NCI-H1930 (cell line): Measurements from ENCODE around the gene NMNAT2.
"Not testable (repeated sequence)": the region's sequence is repeated elsewhere in the genome, so short reads cannot be mapped to it uniquely, and the experiment has no call there.

Experiments used
- DNase-seq, 2 experiments: peaks; one replicate each; lab custom pipeline; 2025; lab: John Stamatoyannopoulos, UW

Gene NMNAT2

GRCh38 chr1:183417772-183418491, at the start of gene NMNAT2:
NMNAT2 (minus strand) TSS chr1:183418380; CDS start chr1:183418267, 113 bp downstream.
- peak; percentile 31 to 32 for DNase-seq

- no peak for DNase-seq
These were observed 49.5 kb upstream of the NMNAT2 start for GRCh38 chr1:183467687-183468086.

GRCh38 chr1:183466781-183467180, 48.6 kb upstream of the NMNAT2 start:
- no peak for DNase-seq

GRCh38 chr1:183463566-183463965, 45.4 kb upstream of the NMNAT2 start:
- no peak for DNase-seq

- no peak for DNase-seq
These were observed 43.2 kb upstream of the NMNAT2 start for GRCh38 chr1:183461350-183461749.

GRCh38 chr1:183460596-183460995, 42.4 kb upstream of the NMNAT2 start:
- DNase-seq, result no peak

- no peak for DNase-seq
These were observed 39.3 kb upstream of the NMNAT2 start for GRCh38 chr1:183457449-183457848.

- DNase-seq, result no peak
These were observed 38.6 kb upstream of the NMNAT2 start for GRCh38 chr1:183456826-183457225.

- DNase-seq, result no peak
These were observed 36.2 kb upstream of the NMNAT2 start for GRCh38 chr1:183454377-183454776.

- no peak for DNase-seq
These were observed 31.9 kb upstream of the NMNAT2 start for GRCh38 chr1:183450093-183450492.

GRCh38 chr1:183449223-183449770, 31.1 kb upstream of the NMNAT2 start:
- DNase-seq, result no peak

- no peak for DNase-seq
These were observed 26.1 kb upstream of the NMNAT2 start for GRCh38 chr1:183444243-183444642.

- DNase-seq, result no peak
These were observed 25.3 kb upstream of the NMNAT2 start for GRCh38 chr1:183443466-183443865.

- no peak for DNase-seq
These were observed 24.8 kb upstream of the NMNAT2 start for GRCh38 chr1:183443011-183443410.

- DNase-seq, result no peak
These were observed 19.9 kb upstream of the NMNAT2 start for GRCh38 chr1:183438060-183438459.

- DNase-seq, result no peak
These were observed 17.3 kb upstream of the NMNAT2 start for GRCh38 chr1:183435497-183435896.

- DNase-seq, result no peak
These were observed 15.5 kb upstream of the NMNAT2 start for GRCh38 chr1:183433703-183434102.

GRCh38 chr1:183432548-183432875, 14.3 kb upstream of the NMNAT2 start:
- no peak for DNase-seq

GRCh38 chr1:183431840-183432547, 13.8 kb upstream of the NMNAT2 start:
- no peak for DNase-seq

- DNase-seq, result not testable (repeated sequence)
These were observed 9.4 kb upstream of the NMNAT2 start for GRCh38 chr1:183427591-183427990.

GRCh38 chr1:183424691-183425090, 6.5 kb upstream of the NMNAT2 start:
- DNase-seq, result no peak

- DNase-seq, result no peak
These were observed 5.4 kb upstream of the NMNAT2 start for GRCh38 chr1:183423541-183423940.

- no peak for DNase-seq
These were observed 1.2 kb upstream of the NMNAT2 start for GRCh38 chr1:183419399-183419798.
